Hematopoietic multipotent progenitor cell treated with erythropoietin and hydrocortisone succinate and interleukin-3 and kit ligand, for 4 days (in vitro differentiated cells): ENCODE measurements around the gene RRBP1.

Experiments
- DNase-seq: peaks from one replicate; pipeline ENCODE4 v3.0.0-alpha.2; 2015

Gene RRBP1

GRCh38 chr20:17568045-17568788 lies 113.8 kb downstream of the RRBP1 start:
- DNase-seq: no peak

GRCh38 chr20:17566345-17566744 lies 115.7 kb downstream of the RRBP1 start:
- no peak for DNase-seq

DNA sequence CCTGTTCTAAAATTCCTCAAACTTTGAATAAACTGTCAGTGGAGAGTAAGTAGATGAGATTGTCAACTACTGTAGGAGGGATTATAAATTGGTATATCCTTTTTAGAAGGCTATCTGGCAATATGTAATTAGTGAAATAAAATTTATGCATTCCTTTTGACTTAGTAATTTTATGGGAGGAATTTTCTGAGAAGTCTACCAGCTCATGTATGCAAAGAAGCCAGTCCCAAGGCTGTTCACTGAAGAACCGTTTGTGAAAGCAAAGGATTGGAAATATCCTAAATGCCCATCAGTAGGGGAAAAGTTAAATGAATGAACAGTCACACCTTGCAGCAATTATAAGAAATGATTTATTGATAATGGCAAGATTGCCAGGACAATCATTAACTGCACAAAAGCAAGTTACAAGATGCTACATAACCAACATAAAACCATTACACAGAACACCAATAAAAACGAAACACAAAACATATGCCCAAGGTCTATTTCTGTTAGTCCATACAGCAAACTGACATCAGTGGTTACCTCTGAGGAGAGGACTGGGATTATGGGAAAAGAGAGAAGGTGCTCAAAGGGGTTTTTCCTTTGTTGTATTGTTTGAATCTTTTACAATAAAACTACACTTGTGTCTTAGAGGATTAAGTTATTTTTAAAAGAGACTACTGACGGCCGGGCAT lies 116.7 kb downstream of the RRBP1 start:
- DNase-seq: no peak
